HG03460 (cell line): ENCODE data around the gene MFAP4.
A peak's percentile ranks its signal among the peaks of the same experiment; 100 is the strongest.

Experiments
- ATAC-seq: cut with Tn5 transposase; IDR thresholded peaks from one replicate; pipeline ENCODE4 v1.9.1; 2021; ENCODE audit not compliant: unreplicated experiment

MFAP4 gene

GRCh38 chr17:19371259-19372010 lies 15.6 kb downstream of the MFAP4 start:
- no peak for ATAC-seq

- peak; percentile 61 for ATAC-seq
These were observed 16.5 kb downstream of the MFAP4 start for GRCh38 chr17:19370493-19370960.

- ATAC-seq: no peak
These were observed 17.0 kb downstream of the MFAP4 start for GRCh38 chr17:19369846-19370492.

- ATAC-seq: no peak
These were observed 17.7 kb downstream of the MFAP4 start for GRCh38 chr17:19369107-19369778.

- ATAC-seq: no peak
These were observed 18.8 kb downstream of the MFAP4 start for GRCh38 chr17:19368229-19368628.

GRCh38 chr17:19366637-19366972 lies 20.4 kb downstream of the MFAP4 start:
- no peak for ATAC-seq

- no peak for ATAC-seq
These were observed 21.0 kb downstream of the MFAP4 start for GRCh38 chr17:19365833-19366636.

- no peak for ATAC-seq
These were observed 21.5 kb downstream of the MFAP4 start for GRCh38 chr17:19365499-19365817.

- no peak for ATAC-seq
These were observed 22.1 kb downstream of the MFAP4 start for GRCh38 chr17:19364699-19365498.

GRCh38 chr17:19363460-19364035 lies 23.4 kb downstream of the MFAP4 start:
- no peak for ATAC-seq

- ATAC-seq: no peak
These were observed 23.9 kb downstream of the MFAP4 start for GRCh38 chr17:19363114-19363438.

- ATAC-seq: peak; percentile 67
These were observed 24.5 kb downstream of the MFAP4 start, which contains the start of gene B9D1 for GRCh38 chr17:19362277-19363113. B9D1 (minus strand) TSS chr17:19362723; CDS start chr17:19362569, 154 bp downstream.

GRCh38 chr17:19361944-19362276 lies 25.1 kb downstream of the MFAP4 start:
- ATAC-seq: no peak

- no peak for ATAC-seq
These were observed 25.7 kb downstream of the MFAP4 start for GRCh38 chr17:19361326-19361725.

- ATAC-seq: no peak
These were observed 26.2 kb downstream of the MFAP4 start for GRCh38 chr17:19360772-19361171.

- ATAC-seq: no peak
These were observed 27.1 kb downstream of the MFAP4 start for GRCh38 chr17:19359856-19360255.

GRCh38 chr17:19359151-19359550 lies 27.8 kb downstream of the MFAP4 start:
- no peak for ATAC-seq

GRCh38 chr17:19357761-19358160 lies 29.2 kb downstream of the MFAP4 start:
- no peak for ATAC-seq

GRCh38 chr17:19357351-19357750 lies 29.6 kb downstream of the MFAP4 start:
- ATAC-seq: no peak

GRCh38 chr17:19354748-19355147 lies 32.2 kb downstream of the MFAP4 start:
- no peak for ATAC-seq
